GM12878 (cell line): Measurements from ENCODE around the gene TNRC6B.

Experiments used
- BCL11A ChIP-seq: IDR thresholded peaks from 2 replicates; pipeline ENCODE4 v1.6.1; 2011; ENCODE audit warnings: low read depth, low read length
- ESRRA ChIP-seq: IDR thresholded peaks from 2 replicates; pipeline ENCODE4 v1.6.1; 2012; ENCODE audit warnings: mild to moderate bottlenecking, low read length, improper control_type of control experiment
- NR2F1 ChIP-seq: fragments of 450-650 bp; conservative IDR thresholded peaks from 2 replicates; pipeline ENCODE4 v1.6.1; 2017; ENCODE audit warnings: mild to moderate bottlenecking
- TAF1 ChIP-seq: IDR thresholded peaks from 2 replicates; pipeline ENCODE4 v1.6.1; 2011; ENCODE audit warnings: mild to moderate bottlenecking, low read depth, low read length, borderline replicate concordance
- ZZZ3 ChIP-seq: IDR thresholded peaks from 2 replicates; pipeline ENCODE4 v1.6.1; 2011; ENCODE audit warnings: low read depth; ENCODE audit not compliant: control insufficient read depth, insufficient read length
- TF ChIP-seq, protein P1 (sequence below), 3 experiments: IDR thresholded peaks in 2 of 3; conservative IDR thresholded peaks in 1 of 3; 2 replicates each; pipeline ENCODE4 v1.5.1; 2011; ENCODE audit warnings: low read depth in 3 of 3, low read length in 3 of 3, mild to moderate bottlenecking in 3 of 3, control low read depth in 2 of 3, moderate library complexity in 2 of 3, inconsistent platforms in 1 of 3, mixed read lengths in 1 of 3; ENCODE audit not compliant: control insufficient read depth in 2 of 3, insufficient read depth in 1 of 3; ENCODE audit errors: extremely low read depth in 1 of 3
- TF ChIP-seq, protein P2 (sequence below): IDR thresholded peaks from 2 replicates; pipeline ENCODE4 v1.6.1; 2012; ENCODE audit warnings: low read depth, low read length, improper control_type of control experiment

DNA sequence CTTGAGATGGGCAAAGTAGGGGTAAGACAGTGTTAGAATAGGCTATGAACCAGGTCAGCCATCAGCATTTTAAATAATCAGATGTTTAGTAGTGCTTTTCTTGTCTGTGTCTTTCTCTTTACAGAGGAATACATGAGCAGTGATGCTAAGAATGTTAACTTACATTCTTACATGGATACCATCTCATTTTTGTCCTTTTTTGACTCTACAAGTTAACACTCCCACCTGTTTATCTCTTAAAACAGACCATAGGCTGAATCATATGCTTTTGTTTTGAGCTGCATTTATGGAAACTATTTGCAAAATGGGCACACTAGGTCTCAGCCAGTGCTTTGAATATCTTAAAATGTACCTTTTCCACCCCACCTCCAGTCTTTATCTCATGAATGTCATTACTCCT lies 143.0 kb downstream of the TNRC6B start:
- TF ChIP-seq TAF1 (no peak), ZZZ3 (no peak), NR2F1 (no peak), BCL11A (no peak), ESRRA (no peak)
- TF ChIP-seq, protein P1, sequence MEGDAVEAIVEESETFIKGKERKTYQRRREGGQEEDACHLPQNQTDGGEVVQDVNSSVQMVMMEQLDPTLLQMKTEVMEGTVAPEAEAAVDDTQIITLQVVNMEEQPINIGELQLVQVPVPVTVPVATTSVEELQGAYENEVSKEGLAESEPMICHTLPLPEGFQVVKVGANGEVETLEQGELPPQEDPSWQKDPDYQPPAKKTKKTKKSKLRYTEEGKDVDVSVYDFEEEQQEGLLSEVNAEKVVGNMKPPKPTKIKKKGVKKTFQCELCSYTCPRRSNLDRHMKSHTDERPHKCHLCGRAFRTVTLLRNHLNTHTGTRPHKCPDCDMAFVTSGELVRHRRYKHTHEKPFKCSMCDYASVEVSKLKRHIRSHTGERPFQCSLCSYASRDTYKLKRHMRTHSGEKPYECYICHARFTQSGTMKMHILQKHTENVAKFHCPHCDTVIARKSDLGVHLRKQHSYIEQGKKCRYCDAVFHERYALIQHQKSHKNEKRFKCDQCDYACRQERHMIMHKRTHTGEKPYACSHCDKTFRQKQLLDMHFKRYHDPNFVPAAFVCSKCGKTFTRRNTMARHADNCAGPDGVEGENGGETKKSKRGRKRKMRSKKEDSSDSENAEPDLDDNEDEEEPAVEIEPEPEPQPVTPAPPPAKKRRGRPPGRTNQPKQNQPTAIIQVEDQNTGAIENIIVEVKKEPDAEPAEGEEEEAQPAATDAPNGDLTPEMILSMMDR (IDR thresholded peaks at IDR 0.05 in 2 of 3, conservative IDR thresholded peaks at IDR 0.05 in 1 of 3; ENCODE audit: control insufficient read depth in 2 of 3, extremely low read depth in 1 of 3, insufficient read depth in 1 of 3, low read depth in 3 of 3, low read length in 3 of 3): no peak
- TF ChIP-seq, protein P2, sequence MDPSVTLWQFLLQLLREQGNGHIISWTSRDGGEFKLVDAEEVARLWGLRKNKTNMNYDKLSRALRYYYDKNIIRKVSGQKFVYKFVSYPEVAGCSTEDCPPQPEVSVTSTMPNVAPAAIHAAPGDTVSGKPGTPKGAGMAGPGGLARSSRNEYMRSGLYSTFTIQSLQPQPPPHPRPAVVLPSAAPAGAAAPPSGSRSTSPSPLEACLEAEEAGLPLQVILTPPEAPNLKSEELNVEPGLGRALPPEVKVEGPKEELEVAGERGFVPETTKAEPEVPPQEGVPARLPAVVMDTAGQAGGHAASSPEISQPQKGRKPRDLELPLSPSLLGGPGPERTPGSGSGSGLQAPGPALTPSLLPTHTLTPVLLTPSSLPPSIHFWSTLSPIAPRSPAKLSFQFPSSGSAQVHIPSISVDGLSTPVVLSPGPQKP: no peak
